Osteoblast (primary cell): ENCODE measurements around the gene CACNB2. TPM values are rescaled to one million over a fixed set of nuclear protein-coding genes. Genes with fewer than 3 reads are reported as not detected.

Source experiments
- DNase-seq: peaks from one replicate; pipeline ENCODE4 v3.0.0; 2011; ENCODE audit warnings: low spot score, mixed read lengths; ENCODE audit not compliant: insufficient read length; ENCODE audit errors: missing footprints
- H2AFZ ChIP-seq: 2 replicates; pipeline ENCODE4 v1.6.0; 2011; ENCODE audit warnings: mild to moderate bottlenecking, low read length
- H3K27ac ChIP-seq: 2 replicates; pipeline ENCODE4 v1.5.1; 2011; ENCODE audit warnings: mild to moderate bottlenecking, low read depth, low read length, moderate library complexity
- H3K27me3 ChIP-seq: 2 replicates; pipeline ENCODE4 v1.6.0; 2012; ENCODE audit warnings: mild to moderate bottlenecking, control low read depth, inconsistent platforms, low read length, moderate library complexity; ENCODE audit not compliant: insufficient read depth
- H3K36me3 ChIP-seq: 2 replicates; pipeline ENCODE4 v1.5.1; 2011; ENCODE audit warnings: mild to moderate bottlenecking, low read length, control low read depth, moderate library complexity; ENCODE audit not compliant: insufficient read depth
- H3K4me1 ChIP-seq: 2 replicates; pipeline ENCODE4 v1.5.1; 2011; ENCODE audit warnings: mild to moderate bottlenecking, low read length, control low read depth, moderate library complexity; ENCODE audit not compliant: insufficient read depth
- H3K4me2 ChIP-seq: 2 replicates; pipeline ENCODE4 v1.6.0; 2011; ENCODE audit warnings: mild to moderate bottlenecking, low read length; ENCODE audit not compliant: insufficient read depth
- H3K4me3 ChIP-seq: fragments of 200-600 bp; sonication (generic); 3 replicates; pipeline ENCODE4 v1.5.1; 2012; ENCODE audit warnings: mild to moderate bottlenecking, low read length, inconsistent platforms; ENCODE audit not compliant: insufficient read depth
- H3K79me2 ChIP-seq: 2 replicates; pipeline ENCODE4 v1.6.0; 2012; ENCODE audit warnings: mild to moderate bottlenecking, low read length, control low read depth, inconsistent platforms; ENCODE audit not compliant: insufficient read depth
- H3K9me3 ChIP-seq: 2 replicates; pipeline ENCODE4 v1.5.1; 2011; ENCODE audit warnings: low read depth, low read length, control low read depth
- H4K20me1 ChIP-seq: 2 replicates; pipeline ENCODE4 v1.6.0; 2012; ENCODE audit warnings: mild to moderate bottlenecking, low read length, control low read depth; ENCODE audit not compliant: insufficient read depth
- CTCF ChIP-seq: IDR thresholded peaks from 2 replicates; pipeline ENCODE4 v1.5.1; 2011; ENCODE audit warnings: mild to moderate bottlenecking, low read depth, low read length, moderate library complexity; ENCODE audit errors: extremely low read depth
- total RNA-seq: library from RNA; depleted of rRNA; stranded (reverse); fragments of >200 nt; gene quantifications from 2 replicates; pipeline ENCODE4 v1.2.3, GENCODE V29; 2012

CACNB2 gene
- total RNA-seq, 1 donor = under 0.01 TPM

- no peak overlapping the region for H3K4me3 ChIP-seq
- no peak overlapping the region for H3K4me2 ChIP-seq
- no peak overlapping the region for H3K27ac ChIP-seq
- DNase-seq = no peak
- no peaks in the 10 kb centered on the region for H3K4me1 ChIP-seq
- H3K27me3 ChIP-seq = no peaks in the 10 kb centered on the region
- H4K20me1 ChIP-seq = no peaks in the 10 kb centered on the region
- no peaks in the 10 kb centered on the region for H3K9me3 ChIP-seq
- H3K36me3 ChIP-seq = no peaks in the 10 kb centered on the region
- no peak for TF ChIP-seq CTCF
- no peak overlapping the region for H2AFZ ChIP-seq
- H3K79me2 ChIP-seq = no peaks in the 10 kb centered on the region
Measured at GRCh38 chr10:18261768-18262231, 121.6 kb downstream of the CACNB2 start.

DNA sequence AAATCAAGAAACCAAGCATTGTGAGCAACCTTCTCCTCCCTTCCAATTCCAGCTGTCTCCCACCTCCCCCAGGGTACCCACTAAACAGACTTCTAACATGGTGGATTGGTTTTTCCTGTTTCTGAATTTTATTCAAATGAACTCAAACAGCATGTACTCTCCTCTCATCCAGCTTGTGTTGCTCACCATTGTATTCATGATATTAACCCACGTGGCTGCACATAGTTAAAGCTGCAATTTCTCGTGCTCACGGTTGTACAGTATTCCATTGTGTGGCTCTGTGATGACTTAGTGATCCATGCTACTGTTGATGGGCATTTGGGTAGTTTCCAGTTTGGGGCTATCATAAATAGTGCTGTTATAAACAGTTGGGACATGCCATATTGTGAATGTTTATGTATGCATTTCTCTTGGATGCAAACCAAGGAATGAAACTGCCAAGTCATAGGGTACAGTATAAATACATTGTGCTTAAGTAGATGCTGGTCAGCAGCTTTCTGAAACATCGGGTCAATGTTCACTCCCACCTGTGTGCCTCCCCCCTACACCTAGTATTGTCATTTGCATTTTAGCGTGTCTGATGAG lies 124.3 kb downstream of the CACNB2 start:
- no peak overlapping the region for H3K4me2 ChIP-seq
- H3K4me3 ChIP-seq = no peak overlapping the region
- H2AFZ ChIP-seq = no peak overlapping the region
- no peak for DNase-seq
- H3K79me2 ChIP-seq = no peaks in the 10 kb centered on the region
- no peak overlapping the region for H3K27ac ChIP-seq
- no peaks in the 10 kb centered on the region for H3K4me1 ChIP-seq
- no peaks in the 10 kb centered on the region for H3K27me3 ChIP-seq
- no peak for TF ChIP-seq CTCF
- no peaks in the 10 kb centered on the region for H3K9me3 ChIP-seq
- no peaks in the 10 kb centered on the region for H4K20me1 ChIP-seq
- no peaks in the 10 kb centered on the region for H3K36me3 ChIP-seq

GRCh38 chr10:18268005-18268404 lies 127.8 kb downstream of the CACNB2 start:
- no peak for DNase-seq
- Histone ChIP-seq H3K4me2 (no peak overlapping the region), H3K27me3 (peaks cover 7% of the 10 kb centered on the region), H4K20me1 (no peaks in the 10 kb centered on the region), H3K27ac (no peak overlapping the region), H3K36me3 (no peaks in the 10 kb centered on the region), H3K9me3 (no peaks in the 10 kb centered on the region), H2AFZ (no peak overlapping the region), H3K4me3 (no peak overlapping the region), H3K79me2 (no peaks in the 10 kb centered on the region), H3K4me1 (no peaks in the 10 kb centered on the region)
- no peak for TF ChIP-seq CTCF

DNA sequence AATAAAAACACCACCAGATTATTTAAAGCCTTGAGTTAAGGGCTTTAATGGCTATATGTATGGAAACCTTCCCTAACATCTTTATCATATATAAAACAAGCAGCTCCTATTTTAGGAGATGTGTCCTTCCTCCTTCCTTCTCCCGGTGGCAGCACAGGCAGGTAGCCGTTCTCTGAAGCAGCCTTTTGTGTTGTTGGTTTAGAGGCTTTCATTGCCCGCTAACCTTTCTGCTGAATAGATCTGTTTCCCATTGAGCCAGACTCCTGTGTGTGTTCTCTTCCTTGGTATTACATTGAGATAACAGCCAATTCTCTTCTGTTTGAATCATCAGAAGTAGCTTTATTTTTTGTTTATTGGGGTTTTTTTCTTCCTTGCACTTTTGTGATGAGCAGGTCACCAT lies 131.3 kb downstream of the CACNB2 start:
- TF ChIP-seq CTCF = no peak
- no peak overlapping the region for H3K4me2 ChIP-seq
- no peak overlapping the region for H2AFZ ChIP-seq
- H3K27ac ChIP-seq = no peak overlapping the region
- no peaks in the 10 kb centered on the region for H3K9me3 ChIP-seq
- H3K27me3 ChIP-seq = peaks cover 7% of the 10 kb centered on the region
- H3K4me1 ChIP-seq = no peaks in the 10 kb centered on the region
- H3K4me3 ChIP-seq = no peak overlapping the region
- no peaks in the 10 kb centered on the region for H3K79me2 ChIP-seq
- H3K36me3 ChIP-seq = no peaks in the 10 kb centered on the region
- DNase-seq = no peak
- H4K20me1 ChIP-seq = no peaks in the 10 kb centered on the region
